Fibroblast of peridontal ligament (primary cell): Measurements from ENCODE around the gene ELF4.

Source experiments
- DNase-seq: peaks from one replicate; pipeline ENCODE4 v3.0.0-alpha.2; 2010; ENCODE audit errors: extremely low read depth

ELF4 gene

DNA sequence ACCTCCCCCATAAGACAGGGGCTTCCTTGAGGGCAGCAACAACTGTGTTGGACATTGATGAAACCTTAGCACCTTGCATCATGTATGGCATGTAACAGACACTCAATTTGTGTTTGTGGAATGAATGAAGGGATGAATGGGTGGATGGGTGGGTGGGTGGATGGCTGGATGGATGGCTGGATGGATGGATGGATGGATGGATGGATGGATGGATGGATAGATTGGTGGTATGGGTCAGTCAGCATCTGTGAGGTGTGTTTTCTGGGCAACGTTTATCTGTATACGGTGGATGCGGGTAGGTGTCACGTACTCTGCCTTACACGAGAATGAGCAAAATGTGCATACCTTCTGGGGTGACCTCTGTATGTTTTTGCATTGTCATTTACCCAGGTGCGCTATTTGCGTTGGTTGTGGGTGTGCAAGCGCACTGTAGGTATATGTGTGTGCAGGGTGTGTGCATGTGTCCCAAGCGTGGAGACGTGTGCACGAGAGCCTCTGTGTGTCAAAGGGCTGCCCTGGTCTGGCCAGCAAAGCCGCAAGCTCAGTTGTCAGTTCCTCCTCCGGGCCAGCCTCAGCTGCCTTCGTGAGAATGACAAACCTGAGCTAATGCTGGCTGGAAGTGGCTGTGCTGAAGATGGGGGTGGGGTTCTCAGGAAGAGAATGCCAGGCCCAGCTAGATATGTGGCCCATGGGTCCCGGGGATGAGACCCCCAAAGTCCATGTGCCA is 26.5 kb downstream of the ELF4 start:
- DNase-seq = no peak

DNA sequence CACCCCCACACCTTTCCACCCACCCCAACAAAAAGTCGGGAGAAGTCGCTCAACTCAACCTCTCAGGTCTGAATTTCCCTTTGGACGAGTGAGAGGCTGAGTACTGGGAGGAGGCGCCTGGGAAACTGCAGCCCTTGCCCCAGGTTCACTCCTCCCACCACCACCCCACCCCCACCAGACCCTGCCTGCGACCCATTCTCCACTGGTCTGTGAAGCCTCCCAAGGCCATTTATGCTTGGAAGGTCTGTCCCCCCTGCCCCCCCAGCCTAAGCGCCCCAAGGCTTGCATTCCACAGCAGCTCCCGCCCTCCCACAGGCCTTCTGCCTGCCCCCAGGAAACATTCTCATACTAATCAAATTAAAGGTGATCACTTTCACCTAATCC is 27.2 kb downstream of the ELF4 start:
- DNase-seq = no peak

DNA sequence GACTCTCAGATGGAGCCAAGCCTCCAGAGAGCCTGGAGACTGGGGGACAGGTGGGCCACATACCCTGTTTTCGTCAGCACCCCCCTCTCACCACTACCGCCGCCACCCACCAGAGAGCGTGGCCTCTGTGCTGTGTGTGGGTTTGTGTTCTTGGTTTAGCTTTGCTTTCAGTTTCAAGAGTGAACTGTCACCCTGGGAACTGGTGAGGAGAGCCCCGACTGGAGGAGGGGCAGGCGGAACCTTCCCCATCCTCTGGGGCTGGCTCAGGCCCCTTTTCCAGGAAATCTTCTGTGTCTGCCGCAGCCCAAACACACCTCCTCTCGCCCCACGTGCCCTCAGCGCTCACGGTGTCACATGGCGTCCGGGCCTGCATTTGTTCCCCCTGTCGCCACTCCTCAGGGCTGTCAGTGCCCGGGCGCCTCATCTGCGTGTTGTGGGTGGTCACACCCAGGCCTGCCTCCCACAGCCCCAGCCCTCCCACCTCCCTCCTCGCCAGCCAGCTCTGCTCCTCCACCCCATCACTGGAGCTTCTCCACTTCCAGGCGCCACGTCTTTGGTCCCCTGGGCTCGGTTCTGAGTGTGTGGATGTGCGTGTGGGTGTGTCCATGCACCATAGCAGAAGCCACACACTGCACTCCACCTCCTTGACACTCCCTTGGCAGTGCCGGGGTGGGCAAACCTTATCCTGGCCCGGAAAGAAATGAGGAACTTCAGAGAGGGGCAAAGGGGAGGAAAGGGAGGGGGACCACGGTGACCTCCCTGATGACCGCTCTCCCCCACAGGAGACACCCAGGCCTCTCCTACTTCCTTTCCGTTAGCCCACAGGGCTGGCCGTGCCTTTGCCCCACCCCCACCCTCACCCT is 27.8 kb downstream of the ELF4 start:
- DNase-seq = peak; percentile 38

DNA sequence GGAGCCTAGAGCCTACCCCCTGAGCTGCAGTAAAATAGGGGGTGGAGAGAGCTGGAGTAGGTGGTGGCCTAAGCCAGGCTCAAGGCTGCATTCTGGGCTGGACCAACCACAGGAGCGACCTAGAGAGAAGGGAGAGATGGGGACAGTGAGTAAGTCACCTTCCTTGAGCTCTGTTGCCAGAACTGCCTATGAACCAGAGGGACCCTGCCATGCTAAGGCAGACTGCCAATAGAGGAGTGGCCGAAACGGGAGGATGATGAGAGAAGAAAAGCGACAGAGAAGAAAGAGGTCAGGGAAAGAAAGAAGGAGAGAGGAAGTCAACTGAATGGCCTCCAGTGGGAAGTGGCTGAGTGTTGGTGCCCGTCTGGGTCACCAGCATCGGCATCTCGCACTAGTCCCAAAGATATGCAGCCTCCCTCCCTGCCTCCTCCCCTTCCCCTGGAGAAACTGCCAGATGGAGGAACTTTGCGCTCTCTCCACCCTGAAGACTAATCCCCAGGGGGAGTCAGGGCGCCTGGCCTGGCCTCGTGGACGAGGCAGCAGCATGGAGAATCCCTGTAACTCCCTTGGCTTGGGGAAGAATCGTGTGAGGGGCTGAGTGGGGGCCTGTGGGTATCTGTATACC is 28.8 kb downstream of the ELF4 start:
- DNase-seq = no peak

DNA sequence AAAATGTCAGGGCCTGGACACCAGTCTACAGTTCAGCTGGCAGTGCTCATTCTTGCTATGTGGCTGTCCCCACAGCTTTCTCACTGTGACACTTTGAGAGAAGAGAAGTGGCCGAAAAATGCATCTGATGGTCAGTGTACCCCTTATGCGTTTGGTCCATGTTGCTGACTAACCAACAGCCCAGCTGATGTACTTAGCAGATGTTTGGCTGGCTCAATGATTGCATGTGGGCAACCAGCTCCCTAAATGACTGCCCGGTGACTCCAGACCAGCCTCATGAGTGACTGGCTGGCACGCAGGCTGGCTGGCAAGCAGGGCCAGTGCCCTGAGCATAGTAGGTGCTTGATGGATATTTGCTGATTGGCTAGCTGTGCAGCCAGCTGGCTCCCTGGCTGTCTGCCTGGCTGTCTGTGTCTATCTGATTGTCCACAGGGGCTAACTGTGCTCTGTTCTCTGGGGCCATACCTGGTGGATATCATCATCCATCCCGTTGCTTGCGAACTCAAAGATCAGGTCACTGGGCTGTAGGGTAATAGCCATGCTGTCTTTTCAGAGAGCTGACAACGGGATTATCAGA is 29.4 kb downstream of the ELF4 start:
- DNase-seq = no peak

DNA sequence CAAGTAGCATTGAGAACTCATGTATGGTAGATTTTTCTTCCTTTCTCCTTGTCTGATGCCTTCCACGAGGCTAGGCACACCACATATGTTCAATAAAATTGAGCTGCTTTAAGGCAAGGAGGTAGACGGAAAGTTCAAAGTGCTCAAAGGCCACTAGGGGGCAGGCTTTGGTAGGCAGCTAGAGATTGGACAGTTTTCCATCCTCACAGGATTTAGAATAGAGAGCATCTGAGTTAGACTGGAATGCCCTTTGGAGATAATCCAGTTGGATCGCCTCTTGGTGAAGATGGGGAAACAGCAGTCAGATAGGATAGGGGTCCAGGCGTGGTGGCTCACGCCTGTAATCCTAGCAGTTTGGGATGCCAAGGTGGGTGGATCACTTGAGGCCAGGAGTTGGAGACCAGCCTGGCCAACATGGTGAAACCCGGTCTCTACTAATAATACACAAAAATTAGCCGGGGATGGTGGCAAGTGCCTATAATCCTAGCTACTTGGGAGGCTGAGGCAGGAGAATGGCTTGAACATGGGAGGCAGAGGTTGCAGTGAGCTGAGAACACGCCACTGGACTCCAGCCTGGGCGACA is 30.4 kb downstream of the ELF4 start:
- DNase-seq = peak; percentile 89

DNA sequence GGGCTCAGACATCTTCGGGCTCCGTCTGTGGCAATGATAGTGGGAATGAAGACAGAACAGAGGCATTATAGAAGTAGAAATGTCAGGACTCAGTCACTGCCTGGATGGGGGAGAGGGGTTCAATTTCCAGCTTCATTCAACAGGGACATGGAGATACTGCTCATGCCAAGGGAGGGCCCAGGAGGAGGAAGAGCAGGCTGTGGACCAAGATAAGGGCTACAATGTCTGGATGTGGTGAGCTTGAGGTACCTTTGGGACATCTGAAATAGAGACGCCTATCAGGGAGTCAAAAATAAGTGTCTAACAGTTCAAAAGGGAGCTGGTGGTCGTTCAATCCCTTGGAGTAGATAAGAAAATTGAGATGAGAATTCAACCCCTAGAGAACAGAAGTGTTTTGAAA is 34.5 kb downstream of the ELF4 start:
- DNase-seq = no peak

DNA sequence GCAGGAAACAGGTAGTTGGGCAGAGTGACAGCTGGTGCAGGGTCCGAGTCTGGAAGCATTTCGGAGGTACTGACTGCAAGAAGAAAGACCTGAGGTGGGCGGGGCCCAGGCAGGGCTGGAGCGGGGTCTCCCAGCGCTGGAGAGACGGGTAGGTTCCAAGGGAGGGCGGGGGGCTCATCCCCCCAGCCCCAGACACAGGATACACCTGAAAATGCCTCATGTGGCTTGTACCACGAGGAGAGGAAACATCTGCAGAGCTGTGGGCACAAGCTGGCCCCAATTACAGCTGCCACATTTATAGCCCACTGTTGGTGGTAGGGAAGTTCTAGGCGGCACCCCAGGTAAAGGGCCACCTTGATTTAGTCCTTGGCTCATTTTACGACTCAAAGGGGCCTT is 38.0 kb downstream of the ELF4 start:
- DNase-seq = no peak

DNA sequence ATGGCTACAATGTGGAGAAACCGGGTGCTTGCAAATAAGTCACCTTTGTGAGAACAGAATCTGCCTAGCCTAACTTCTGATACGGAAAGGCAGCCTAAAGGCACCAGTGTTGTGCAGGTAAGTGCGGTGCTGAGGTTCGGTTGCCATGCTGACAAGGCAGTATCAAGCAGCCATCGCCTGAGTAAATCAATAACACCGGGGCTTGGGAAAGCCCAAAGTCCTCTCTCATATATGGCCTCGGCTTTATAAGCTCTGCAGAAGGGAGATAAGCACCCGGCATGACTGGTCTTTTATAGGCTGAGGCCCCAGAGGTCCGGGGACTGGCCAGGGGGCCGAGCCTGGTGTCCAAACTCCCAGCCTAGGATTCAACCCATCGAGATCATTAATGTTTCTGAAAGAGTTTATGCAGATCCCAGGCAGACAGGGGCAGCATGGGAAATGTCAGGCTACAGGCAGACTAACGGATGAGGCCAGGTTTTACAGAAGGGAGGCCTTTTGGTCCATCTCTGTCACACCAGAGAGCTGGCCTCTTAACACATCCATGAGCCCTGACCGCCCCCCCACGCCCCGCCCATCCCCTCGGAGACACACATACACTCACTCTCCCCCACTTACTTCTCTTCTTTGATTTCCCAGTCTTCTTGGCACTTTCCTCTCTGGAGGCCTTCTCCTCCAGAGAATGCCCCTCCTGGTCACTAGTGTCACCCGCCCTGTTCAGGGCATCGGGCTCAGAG is 38.5 kb downstream of the ELF4 start:
- no peak for DNase-seq

DNA sequence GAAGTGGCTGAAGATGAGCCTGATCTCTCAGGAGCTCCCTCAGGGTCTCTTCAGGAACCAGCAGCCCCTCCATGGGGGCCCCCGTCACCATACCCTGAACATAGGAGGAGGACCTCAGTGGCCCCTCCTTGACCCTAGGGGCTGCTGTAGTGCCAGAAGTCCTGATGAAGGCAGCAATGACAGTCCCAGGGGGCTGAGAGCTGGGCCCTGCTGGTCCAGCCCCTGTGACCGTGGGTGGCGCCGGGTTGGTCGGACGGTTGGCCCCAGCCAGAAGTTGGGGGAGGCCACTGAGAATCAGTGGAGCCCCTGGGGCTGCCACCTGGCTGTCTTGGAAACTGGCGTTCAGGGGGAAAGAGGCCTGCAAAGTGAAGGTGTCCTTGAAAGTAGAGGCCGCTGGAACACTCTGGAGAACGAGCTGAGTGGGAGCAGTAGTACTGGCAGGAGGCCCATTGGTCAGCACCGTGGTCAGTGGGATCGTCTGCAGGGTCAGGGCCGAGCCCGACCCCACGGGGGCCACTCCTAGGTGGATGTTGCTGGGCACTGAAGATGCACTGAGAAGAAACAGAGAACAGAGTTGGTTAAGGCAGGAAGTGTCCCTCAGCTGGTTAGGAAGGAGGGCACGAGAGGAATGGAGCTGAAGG is 43.2 kb downstream of the ELF4 start:
- DNase-seq = no peak

DNA sequence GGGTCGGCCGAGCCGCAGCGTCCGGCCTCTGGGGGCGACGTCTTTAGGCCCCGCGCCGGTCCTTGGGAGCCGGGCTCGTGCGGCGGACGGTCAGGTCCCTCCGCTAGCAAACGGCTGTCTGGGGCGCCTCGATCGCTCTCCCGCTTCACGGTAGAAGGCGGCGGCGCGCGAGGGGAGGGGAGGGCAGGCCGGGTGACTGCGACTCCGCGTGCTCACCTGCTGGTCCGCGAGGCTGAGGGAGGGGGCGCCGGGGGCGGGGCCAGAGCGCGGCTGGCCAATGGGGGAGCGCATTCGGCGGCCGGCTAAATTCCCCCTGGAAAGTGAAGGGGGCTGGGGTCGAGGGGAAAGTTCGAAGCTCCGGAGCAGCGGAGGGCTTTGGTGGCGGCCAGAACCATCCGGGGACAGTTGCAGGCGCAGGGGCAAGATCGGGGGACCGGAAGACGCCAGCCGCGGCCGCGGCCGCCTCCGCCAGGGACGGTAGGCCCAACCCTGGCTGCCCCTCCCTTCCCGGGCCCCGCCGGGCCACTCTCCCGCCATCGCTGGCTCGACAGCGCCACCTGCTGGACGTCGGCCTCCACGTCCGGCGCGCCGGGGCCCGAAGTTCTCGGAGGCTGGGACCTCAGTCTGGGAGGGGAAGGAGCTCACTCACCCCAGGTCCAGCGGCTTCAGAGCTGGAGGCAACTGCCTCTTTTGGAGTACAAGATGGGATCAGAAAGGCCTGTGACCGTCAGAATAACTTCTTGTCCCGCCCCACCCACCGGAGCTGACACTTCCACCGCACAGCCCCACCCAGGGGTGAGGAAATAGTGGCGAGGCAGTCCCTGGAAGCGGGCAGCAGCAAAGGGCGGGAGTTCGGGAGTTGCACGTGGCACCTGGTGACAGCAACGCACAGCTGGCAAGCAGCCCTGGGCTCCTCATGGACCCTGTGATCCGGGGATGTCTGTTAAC is 49.9 kb downstream of the ELF4 start:
- peak; percentile 47 for DNase-seq

DNA sequence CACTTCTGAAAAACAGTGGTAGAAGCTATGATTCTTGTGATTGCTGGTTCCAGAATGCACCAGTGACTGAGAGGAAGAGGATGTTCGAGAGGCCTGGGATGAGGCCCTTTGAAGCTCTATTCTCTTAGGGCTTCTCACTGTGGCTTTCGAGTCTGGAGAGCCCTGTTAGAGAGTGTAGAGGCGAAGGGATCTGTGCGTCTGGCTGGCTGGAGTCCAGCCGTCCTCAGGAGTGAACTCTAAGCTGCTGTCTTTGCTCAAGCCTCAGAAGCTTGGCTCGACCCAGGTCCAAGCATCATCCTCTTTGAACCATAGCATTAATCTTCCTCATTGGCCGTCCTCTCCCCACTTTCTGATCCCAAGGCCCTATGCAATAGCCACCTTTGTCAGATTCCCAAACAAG is 51.6 kb downstream of the ELF4 start:
- no peak for DNase-seq

DNA sequence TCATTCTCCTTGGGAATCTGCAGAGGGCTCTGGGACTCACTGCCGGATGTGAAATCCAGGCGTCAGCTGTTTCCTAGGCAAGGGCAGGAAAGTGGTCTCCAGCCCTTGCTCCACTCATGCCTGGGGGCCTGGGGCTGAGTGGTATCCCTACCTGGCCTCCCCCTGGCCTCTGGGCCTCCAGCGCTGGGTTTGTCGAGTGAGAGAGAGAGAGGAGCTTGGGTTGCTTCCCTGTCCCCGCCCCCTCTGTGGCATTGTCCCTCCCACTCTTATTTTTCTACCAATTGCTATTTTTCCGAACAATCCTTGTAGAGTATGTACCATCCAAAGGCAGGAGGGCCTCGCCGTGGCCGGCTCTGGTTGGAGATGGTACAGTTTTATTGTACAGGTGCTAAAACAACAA is 53.1 kb downstream of the ELF4 start:
- no peak for DNase-seq

DNA sequence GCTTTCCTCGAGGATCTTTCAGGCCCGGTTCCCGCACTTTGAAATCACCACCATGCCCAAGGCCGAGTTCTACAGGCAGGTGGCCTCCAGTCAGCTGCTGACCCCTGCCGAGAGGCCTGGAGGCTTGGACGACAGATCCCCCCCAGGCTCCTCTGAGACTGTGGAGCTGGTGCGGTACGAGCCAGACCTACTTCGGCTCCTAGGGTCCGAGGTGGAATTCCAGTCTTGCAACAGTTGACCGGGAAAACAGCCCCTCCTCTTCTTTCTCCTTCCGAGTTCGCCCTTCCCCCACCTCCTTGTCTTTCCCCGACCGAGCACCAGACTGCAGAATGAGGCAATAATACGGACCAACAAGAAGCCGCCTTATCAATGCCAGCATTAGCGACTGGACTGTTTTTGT is 54.4 kb downstream of the ELF4 start:
- DNase-seq = no peak

DNA sequence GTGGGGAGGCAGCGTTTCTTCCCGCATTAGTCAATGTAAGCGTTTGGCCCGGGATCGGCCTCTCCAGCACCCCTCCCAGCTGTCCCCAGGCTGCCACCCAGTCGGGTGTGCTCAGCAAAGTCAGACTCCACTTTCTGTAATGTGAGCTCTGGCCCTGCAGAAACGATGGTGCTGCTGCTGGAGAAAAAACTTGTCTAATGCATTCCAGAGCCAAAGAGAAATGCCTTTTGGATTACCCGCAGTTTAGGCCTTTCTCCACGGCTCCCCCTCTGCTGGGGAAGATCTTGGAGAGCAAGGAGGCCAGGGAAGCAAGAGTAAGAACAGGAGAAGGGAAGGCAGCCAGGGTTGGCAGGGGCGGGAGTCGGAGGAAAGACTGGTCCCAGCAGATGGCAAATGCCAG is 55.2 kb downstream of the ELF4 start:
- DNase-seq = peak; percentile 67

DNA sequence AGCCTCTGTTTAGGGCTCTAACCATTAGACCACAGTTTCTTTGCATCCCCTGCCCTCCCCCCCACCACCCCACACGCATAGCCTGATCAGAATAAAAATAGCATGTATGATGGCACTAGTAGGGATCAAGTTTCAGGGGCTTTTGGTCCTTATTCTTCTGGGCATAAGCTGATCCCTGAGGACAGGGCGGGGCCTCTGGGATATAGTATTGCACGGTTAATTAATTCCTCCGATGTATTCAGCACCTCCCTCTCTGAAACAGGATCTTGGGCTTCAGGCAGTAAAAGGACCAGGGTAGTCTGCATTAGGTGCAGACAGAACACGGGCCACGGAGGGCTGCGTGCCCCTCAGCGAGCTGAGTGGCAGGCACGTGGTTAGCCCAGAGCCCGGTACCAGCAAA is 57.1 kb downstream of the ELF4 start:
- no peak for DNase-seq

DNA sequence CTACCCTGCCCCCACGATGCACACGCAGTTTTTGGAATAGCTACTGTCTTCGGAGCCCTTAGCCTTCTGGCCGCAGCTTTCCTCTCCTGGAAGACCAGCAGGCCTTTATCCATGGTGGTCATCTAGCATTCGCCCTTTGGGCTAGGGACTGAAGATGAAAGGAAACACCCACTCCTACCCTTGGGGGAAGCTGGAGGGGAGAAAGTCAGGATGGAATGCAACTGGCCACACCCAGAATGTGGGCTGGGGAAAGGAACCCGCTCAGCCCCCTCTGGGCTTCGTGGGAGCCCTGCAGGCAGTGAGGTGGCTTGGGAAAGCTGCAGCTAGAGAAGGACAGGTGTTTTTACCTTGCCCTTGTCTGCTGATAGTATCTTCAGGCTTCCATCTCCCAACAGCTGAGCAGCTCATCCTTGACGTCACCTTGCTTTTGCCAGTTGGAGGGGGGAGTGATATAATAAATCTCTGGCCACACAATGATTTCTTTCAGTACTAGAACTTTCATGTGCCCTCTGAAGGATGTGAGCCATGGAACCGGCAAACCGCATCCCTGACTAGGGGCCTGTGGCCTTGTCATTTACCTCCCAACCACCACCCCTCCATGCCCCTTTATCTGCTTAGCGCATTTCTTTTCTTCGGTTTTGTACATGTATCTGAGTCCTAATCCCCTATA is 59.0 kb downstream of the ELF4 start:
- DNase-seq = no peak

DNA sequence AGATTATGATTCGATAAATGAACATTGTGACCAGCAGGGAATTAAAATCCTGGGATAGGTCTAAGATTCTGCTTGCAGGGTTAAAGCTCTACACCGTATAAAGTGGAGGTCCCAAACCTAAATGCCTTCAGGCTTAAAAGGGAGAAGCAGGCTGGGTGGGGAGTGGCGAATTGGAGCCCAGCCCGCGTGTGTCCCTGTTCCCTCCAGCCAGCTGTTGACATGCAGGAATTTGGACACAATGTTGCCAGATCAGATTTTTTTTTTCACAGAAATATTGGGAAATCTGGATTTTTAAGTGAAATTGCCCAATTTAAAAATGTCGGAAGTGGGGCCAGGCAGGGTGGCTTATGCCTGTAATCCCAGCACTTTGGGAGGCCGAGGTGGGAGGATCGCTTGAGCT is 60.5 kb downstream of the ELF4 start:
- no peak for DNase-seq

DNA sequence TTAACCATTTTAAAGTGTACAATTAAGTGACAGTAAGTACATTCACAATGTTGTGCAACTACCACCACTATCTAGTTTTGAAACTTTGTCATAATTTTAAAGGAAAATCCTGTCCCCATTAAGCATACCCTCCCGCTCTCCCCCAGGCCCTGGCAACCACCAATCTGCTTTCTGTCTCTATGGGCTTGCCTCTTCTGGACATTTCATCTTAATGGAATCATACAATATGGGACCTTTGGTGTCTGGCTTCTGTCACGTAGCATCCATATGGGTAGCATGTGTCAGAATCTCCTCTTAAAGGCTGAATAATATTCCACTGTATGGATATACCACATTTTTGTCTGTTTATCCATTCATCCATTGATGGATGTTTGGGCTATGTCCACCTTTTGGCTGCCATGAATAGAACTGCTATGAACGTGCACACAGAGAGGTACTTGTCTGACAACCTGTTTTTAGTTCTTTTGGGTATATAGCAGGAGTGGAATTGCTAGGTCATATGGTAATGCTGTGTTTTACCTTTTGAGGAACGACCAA is 61.5 kb downstream of the ELF4 start:
- no peak for DNase-seq
